Suprapubic skin (tissue), 3 donors: ENCODE measurements around the gene SAT1.

Experiments used
- CTCF ChIP-seq, 2 donors: fragments of 200-600 bp in 1 of 2; fragments of 450-650 bp in 1 of 2; sonication (generic) in 1 of 2; IDR thresholded peaks; one replicate each; pipeline ENCODE4 v1.5.1; 2016 to 2019; ENCODE audit warnings: antibody characterized with exemption in 2 of 2, mild to moderate bottlenecking in 1 of 2, moderate library complexity in 1 of 2
- EP300 ChIP-seq: sonication (generic); formaldehyde crosslinking; IDR thresholded peaks from one replicate; pipeline ENCODE4 v1.6.1; 2017; ENCODE audit warnings: antibody characterized with exemption
- POLR2A ChIP-seq, 2 donors: fragments of 450-650 bp; IDR thresholded peaks; one replicate each; pipeline ENCODE4 v1.6.1; 2017; ENCODE audit warnings: antibody characterized with exemption in 2 of 2, mild to moderate bottlenecking in 2 of 2, moderate library complexity in 2 of 2

GRCh38 chrX:23782863-23783588 is at the start of gene SAT1:
- TF ChIP-seq CTCF (IDR thresholded peaks at IDR 0.05) (peak; percentile 64 to 70), EP300 (no peak), POLR2A (IDR thresholded peaks at IDR 0.05) (peak; percentile 91 to 97)
